Psoas muscle (tissue), 8 donors: Measurements from ENCODE around the gene TP53I11. TPM values are rescaled to one million over a fixed set of nuclear protein-coding genes. Genes with fewer than 3 reads are reported as not detected.

Experiments
- ATAC-seq, 4 donors: fragments of 200-7000 bp; cut with Tn5 transposase; one replicate each; pipeline ENCODE4 v1.9.1; 2020; ENCODE audit warnings: moderate library complexity in 3 of 4, mild to moderate bottlenecking in 2 of 4
- DNase-seq, 2 donors: peaks; one replicate each; pipeline ENCODE4 v3.0.0-alpha.2; 2020
- H3K27ac ChIP-seq: fragments of 200-600 bp; one replicate; pipeline ENCODE4 v1.8.0; 2022
- H3K27me3 ChIP-seq, 3 donors: fragments of 200-600 bp in 1 of 3; one replicate each; pipeline versions ENCODE4 v1.6.1 to v1.8.0; 2013 to 2022; ENCODE audit warnings: low read length in 2 of 3, mild to moderate bottlenecking in 2 of 3, moderate library complexity in 1 of 3; ENCODE audit not compliant: insufficient read depth in 3 of 3
- H3K36me3 ChIP-seq, 2 donors: fragments of 200-600 bp in 1 of 2; one replicate each; pipeline versions ENCODE4 v1.6.1 to v1.8.0; 2013 to 2022; ENCODE audit warnings: low read depth in 1 of 2, mild to moderate bottlenecking in 1 of 2, moderate library complexity in 1 of 2; ENCODE audit not compliant: insufficient read depth in 1 of 2
- H3K4me1 ChIP-seq: fragments of 200-600 bp; one replicate; pipeline ENCODE4 v1.8.0; 2022
- H3K4me3 ChIP-seq: fragments of 200-600 bp; one replicate; pipeline ENCODE4 v1.8.0; 2022; ENCODE audit warnings: mild to moderate bottlenecking
- H3K9me3 ChIP-seq: fragments of 200-600 bp; one replicate; pipeline ENCODE4 v1.8.0; 2022
- WGBS, 3 donors: extraction: QIAGEN DNeasy Blood & Tissue Kit; methylation state at CpG; one replicate each; pipeline versions ENCODE4 v1.1.6 to v1.1.7; 2013; 5-methylcytosine and 5-hydroxymethylcytosine counted together
- intact Hi-C, 2 donors: fragments of 100-400 bp; cut with DNase I; formaldehyde crosslinking; loops; one replicate each; pipeline versions ENCODE4 v1.11.0 to v1.14.2; 2022
- polyA plus RNA-seq, 3 donors: library from polyadenylated mRNA; stranded (reverse); fragments of 200-250 nt; gene quantifications; one replicate each; pipeline ENCODE4 v1.2.3, GENCODE V29; 2013
- total RNA-seq, 4 donors: library from RNA; stranded (reverse); fragmentation: NEBNext Ultra II Directional in 2 of 4; extraction: Animal tissue kit (Norgen Biotek cat#: 25700) in 2 of 4; gene quantifications; one replicate each; pipeline versions ENCODE4 v1.2.1 to v1.2.4, GENCODE V29; 2021 to 2023
- TF ChIP-seq, protein P1 (sequence below): fragments of 200-600 bp; IDR thresholded peaks from one replicate; pipeline ENCODE4 v1.8.0; 2022; ENCODE audit warnings: antibody characterized with exemption
- donor health status: healthy with polysubstance abuse.
- donor health status: DM: no; HTN: no; CAD: no; lungs with moderate emphysema.
- donor health status: Bipolar disorder and iron deficiency.
- donor health status: healthy.
- donor health status: DM: yes; HTN: yes; CAD: no.
- donor health status: DM: no; HTN: no; CAD: no.
- donor health status: DM: no; HTN: no; CAD: no.
- donor health status: DM: yes; HTN: yes; CAD: no.

TP53I11 gene
- total and polyA plus RNA-seq, 7 donors, result 4.8 to 16.5 (median 8.3) TPM

DNA sequence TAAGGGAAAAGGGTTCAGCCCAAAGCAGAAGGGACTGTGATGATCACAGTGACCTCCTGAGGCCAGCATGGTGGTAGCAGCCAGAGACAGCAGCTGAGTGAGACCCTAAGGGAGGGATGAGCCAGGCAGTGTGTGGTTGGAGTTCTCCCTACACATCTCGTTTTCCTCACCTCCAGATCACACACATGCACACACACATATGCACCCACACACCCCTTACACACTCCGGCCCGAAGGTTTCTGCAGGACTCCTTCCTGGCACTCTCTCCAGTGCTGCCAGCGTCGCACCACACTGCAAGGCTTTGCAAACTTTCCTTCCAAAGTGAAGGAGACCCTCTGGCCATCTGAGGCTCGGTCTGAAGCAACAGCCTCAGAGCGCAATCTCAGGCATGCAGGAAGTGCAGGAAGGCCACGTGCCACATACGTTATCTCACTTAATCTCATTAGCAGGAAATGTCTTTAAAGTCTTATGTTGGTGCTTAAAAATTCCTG lies 26.9 kb upstream of the TP53I11 start:
- DNase-seq (no peak), ATAC-seq (no peak)
- Histone ChIP-seq H3K36me3 (no peaks in the 10 kb centered on the region), H3K4me1 (no peaks in the 10 kb centered on the region), H3K4me3 (no peak overlapping the region), H3K9me3 (no peaks in the 10 kb centered on the region), H3K27me3 (no peaks in the 10 kb centered on the region), H3K27ac (no peak overlapping the region)
- intact Hi-C loops, result no loop called here
- TF ChIP-seq, protein P1, sequence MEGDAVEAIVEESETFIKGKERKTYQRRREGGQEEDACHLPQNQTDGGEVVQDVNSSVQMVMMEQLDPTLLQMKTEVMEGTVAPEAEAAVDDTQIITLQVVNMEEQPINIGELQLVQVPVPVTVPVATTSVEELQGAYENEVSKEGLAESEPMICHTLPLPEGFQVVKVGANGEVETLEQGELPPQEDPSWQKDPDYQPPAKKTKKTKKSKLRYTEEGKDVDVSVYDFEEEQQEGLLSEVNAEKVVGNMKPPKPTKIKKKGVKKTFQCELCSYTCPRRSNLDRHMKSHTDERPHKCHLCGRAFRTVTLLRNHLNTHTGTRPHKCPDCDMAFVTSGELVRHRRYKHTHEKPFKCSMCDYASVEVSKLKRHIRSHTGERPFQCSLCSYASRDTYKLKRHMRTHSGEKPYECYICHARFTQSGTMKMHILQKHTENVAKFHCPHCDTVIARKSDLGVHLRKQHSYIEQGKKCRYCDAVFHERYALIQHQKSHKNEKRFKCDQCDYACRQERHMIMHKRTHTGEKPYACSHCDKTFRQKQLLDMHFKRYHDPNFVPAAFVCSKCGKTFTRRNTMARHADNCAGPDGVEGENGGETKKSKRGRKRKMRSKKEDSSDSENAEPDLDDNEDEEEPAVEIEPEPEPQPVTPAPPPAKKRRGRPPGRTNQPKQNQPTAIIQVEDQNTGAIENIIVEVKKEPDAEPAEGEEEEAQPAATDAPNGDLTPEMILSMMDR, result no peak
- WGBS, 3 donors, result 43 to 60% (median 51%) methylated on average over 9 of the region's 9 CpGs

- TF ChIP-seq, protein P1, result no peak
- ATAC-seq, result no peak
- no peaks in the 10 kb centered on the region for H3K27me3 ChIP-seq
- no peaks in the 10 kb centered on the region for H3K9me3 ChIP-seq
- no peak overlapping the region for H3K4me3 ChIP-seq
- intact Hi-C loops, result no loop called here
- H3K27ac ChIP-seq, result no peak overlapping the region
- DNase-seq, result no peak
- no peaks in the 10 kb centered on the region for H3K4me1 ChIP-seq
- WGBS, 3 donors, result 79 to 85% (median 83%) methylated on average over 5 of the region's 5 CpGs
- no peaks in the 10 kb centered on the region for H3K36me3 ChIP-seq
Observed at GRCh38 chr11:44976576-44976975, 25.9 kb upstream of the TP53I11 start.

DNA sequence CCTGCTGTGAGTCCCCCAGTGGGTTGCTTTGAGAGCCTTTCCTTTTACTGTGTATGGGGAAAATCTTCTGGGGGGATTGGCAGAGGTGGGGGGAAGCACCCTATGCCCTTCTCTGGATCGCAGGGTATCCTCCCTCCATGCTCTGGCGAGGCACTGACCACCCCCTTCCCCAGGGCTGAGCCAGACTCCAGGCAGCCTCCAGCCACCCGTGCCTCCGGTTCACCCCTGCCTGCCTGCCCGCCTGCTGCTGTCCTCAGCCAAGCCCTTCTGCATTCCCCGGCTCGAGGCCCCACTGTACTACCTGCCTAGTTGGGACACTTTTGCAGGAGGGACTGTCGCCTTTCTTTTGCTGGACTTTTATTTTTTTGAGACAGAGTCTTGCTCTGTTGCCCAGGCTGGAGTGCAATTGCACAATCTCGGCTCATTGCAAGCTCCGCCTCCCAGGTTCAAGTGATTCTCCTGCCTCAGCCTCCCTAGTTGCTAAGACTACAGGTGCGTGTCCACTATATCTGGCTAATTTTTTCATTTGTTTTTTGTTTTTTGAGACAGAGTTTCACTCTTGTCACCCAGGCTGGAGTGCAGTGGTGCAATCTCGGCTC lies 23.8 kb upstream of the TP53I11 start:
- no peaks in the 10 kb centered on the region for H3K9me3 ChIP-seq
- intact Hi-C loops, result no loop called here
- 92 to 95% (median 93%) methylated on average over 12 of the region's 12 CpGs for WGBS, 3 donors
- DNase-seq, result no peak
- no peaks in the 10 kb centered on the region for H3K27me3 ChIP-seq
- no peak overlapping the region for H3K27ac ChIP-seq
- TF ChIP-seq, protein P1, result no peak
- no peaks in the 10 kb centered on the region for H3K36me3 ChIP-seq
- no peak for ATAC-seq
- no peak overlapping the region for H3K4me3 ChIP-seq
- H3K4me1 ChIP-seq, result no peaks in the 10 kb centered on the region

DNA sequence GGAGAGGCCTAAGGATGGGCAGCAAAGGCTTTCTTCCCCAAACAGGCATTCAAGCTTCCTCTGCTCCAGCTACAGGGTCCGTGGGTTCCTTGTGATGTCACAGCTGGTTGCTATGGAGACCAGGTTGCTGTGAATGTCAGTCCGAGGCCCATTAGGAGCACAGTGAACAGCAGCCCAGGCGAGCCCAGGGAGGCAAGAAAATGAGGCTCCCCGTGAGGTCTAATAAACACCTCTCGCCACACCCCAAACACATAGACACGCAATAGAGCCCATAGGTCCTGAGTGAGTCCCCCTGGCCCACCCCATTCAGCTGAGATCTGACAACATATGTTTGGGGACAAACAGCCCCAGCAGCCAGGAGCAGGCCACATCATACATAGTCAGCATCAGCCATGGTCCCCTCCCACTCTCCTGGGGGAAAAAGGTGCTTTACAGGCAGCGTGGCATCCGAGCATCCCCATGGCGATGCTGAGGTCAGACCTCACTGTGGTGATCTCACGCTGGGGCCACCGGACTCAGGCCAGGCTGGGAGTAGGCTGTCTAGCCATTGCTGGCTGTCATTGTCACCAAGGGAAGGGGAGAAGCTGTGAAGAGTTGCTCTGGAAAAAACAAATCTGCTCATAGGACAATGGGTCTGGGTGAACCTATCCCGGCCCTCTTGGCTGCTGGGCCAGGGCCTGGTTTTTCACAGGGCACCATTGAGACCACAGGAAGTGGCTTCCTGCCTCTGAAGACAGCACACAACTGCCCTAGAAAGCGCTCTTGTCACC lies 23.1 kb upstream of the TP53I11 start:
- Histone ChIP-seq H3K4me3 (no peak overlapping the region), H3K4me1 (no peaks in the 10 kb centered on the region), H3K27ac (no peak overlapping the region), H3K36me3 (no peaks in the 10 kb centered on the region), H3K27me3 (no peaks in the 10 kb centered on the region), H3K9me3 (no peaks in the 10 kb centered on the region)
- DNase-seq, result no peak
- ATAC-seq, result no peak
- TF ChIP-seq, protein P1, result no peak
- intact Hi-C loops, result no loop called here
- 84 to 92% (median 91%) methylated on average over 13 of the region's 13 CpGs for WGBS, 3 donors
